NCI-H1930 (cell line): Measurements from ENCODE around the gene TMEM108.

Experiments
- DNase-seq, 2 experiments: peaks; one replicate each; lab custom pipeline; 2025; lab: John Stamatoyannopoulos, UW

Gene TMEM108

GRCh38 chr3:133054586-133054985 is 16.4 kb downstream of the TMEM108 start:
- no peak for DNase-seq

- DNase-seq, result no peak
Observed at GRCh38 chr3:133055339-133055738, 17.1 kb downstream of the TMEM108 start.

DNA sequence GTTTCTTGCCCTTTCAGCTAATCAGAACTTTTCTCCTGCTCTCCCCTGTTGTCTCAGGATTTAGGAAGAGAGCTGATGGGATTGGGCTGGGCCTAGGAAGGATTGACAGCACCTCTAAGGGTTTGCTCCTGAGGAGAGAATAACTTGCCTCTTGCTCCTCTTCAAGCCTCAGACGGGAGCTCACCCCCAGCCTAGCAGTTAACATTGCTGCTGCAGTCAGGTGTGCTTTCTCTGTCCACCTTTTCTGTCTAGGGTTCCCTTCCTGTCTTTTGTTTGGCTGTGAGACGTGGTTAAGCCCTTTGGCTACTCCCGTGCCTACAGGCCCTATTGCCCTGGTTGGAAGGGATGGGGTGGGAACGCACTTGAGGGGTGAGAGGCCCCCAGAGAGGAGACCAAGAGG is 20.1 kb downstream of the TMEM108 start:
- no peak for DNase-seq

DNA sequence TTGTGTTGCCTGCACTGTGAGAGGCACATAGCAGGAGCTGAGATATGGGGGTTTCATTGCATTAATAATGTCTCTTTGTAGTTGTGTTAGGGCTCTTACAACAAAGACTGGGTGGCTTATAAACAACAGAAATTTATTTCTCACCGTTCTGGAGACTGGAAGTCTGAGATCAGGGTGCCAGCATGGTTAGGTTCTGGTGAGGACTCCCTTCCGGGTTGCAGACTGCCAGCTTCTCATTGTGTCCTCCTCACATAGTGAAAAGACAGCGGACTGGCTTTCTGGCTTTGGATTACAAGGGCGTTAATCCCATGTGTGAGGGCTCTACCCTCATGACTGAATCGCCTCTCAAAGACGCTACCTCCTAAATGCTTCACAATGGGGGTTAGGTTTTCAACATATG is 20.6 kb downstream of the TMEM108 start:
- no peak for DNase-seq

DNA sequence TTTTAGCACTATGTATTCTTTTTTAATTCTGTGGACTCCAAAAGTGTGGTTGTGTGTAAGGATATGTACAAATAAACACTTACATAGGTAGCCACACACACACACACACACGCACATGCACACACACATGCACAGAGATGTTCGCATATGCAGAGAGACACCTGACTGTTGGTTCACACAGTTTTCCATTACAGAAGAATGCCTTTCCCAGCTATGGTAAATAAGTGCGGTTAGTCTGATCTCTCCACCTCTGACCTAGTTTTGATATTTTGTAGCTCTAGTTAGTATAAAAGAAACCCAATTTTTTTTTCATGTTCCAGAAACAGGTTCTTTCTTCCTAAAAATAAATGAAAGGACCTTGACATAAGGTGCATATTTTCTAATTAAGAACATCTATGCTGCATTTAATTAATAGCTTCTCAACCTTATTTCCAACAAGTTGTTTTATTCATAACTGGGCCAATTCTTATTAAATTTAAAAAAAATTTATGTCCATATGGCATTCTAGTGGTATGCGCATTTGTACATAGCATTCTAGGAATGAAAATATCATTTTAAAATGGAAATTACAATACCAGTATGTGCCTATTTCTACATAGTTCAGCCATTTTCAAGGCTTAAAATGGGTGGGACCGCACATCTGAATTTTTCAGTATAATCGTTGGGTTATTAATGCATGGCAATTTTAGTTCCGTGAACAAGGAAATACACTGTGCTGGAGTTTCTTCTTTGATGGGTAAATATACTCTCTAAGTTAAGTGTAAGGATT is 27.2 kb downstream of the TMEM108 start:
- DNase-seq, result no peak

DNA sequence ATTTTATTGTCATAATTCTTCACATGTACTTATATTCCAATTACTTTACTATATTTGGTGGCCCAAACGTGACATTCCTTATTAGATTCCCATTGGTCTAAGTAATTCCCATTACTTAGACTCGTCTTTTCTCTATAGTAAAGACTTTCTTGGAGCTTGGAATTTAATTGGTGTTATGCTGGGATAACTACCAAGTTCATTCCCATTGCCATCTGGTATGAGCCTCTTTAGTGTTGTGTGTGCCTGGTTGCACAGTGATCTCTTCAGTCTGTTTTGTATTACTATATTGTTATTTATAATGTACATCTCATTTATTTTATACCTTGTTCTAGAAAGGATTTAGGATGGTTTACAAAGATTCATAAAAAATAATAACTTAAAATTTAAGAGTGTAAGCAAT is 27.8 kb downstream of the TMEM108 start:
- DNase-seq, result no peak

- no peak for DNase-seq
Observed at GRCh38 chr3:133069556-133070286, 31.5 kb downstream of the TMEM108 start.

GRCh38 chr3:133074977-133075376 is 36.8 kb downstream of the TMEM108 start:
- no peak for DNase-seq

- DNase-seq, result no peak
Observed at GRCh38 chr3:133077688-133078087, 39.5 kb downstream of the TMEM108 start.

DNA sequence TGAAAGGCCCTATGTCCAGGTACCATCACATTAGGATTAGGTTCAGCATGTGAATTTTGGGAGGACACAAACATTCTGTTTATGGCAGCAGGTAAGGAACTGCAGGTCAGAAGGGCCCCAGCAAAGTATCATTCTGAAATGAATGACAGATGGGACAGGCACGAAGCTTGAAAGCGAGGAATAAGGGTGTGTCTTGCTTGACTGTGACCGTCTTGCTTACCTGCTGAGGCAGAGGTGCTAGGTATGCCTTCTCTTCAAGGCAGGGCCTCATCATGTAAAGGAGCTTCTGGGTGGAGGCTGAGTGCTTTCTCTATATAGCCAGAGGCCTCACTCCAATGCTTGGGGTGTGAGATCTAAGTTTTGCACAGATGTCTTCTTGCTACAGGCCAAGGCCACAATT is 41.4 kb downstream of the TMEM108 start:
- no peak for DNase-seq

- DNase-seq, result no peak
Observed at GRCh38 chr3:133081016-133081415, 42.8 kb downstream of the TMEM108 start.

GRCh38 chr3:133083395-133083794 is 45.2 kb downstream of the TMEM108 start:
- DNase-seq, result no peak

- no peak for DNase-seq
Observed at GRCh38 chr3:133089906-133090485, 51.8 kb downstream of the TMEM108 start.

DNA sequence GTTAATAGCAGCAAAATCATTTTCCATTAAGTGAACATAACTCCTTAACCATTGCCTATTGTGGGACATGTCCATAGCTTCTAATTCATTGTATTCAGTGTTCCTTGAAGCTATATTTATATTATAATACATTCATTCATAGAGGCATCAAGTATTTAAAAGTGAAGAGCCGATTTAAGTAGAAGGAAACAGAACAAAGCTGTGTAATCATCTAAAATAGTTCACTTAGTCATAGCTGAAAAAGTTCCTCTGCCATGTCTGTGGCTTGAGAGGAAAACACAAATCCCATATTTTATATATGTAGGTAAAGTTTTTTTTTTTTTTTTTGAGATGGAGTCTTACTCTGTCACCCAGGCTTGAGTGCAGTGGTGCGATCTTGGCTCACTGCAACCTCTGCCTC is 54.5 kb downstream of the TMEM108 start:
- no peak for DNase-seq

GRCh38 chr3:133093366-133093765 is 55.2 kb downstream of the TMEM108 start:
- no peak for DNase-seq

- no peak for DNase-seq
Observed at GRCh38 chr3:133096900-133097613, 58.9 kb downstream of the TMEM108 start.

DNA sequence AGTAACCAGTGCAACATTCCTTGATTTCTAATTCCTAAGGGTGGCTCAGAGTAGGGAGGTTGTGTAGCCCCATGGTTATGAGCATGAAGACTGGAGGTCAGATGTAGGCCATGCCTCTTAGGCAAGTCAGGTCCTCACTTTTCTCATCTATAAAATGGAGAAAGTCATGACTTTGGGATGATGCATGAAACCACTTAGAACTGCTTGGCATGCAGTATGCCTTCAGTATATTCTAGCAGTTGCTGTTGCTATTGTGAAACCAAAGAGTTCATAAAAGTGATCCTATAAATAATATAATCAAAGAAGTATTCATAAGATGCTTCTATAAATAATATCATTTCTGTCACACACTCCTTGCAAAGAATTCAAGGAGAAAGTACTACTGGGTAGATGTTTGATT is 65.5 kb downstream of the TMEM108 start:
- no peak for DNase-seq

DNA sequence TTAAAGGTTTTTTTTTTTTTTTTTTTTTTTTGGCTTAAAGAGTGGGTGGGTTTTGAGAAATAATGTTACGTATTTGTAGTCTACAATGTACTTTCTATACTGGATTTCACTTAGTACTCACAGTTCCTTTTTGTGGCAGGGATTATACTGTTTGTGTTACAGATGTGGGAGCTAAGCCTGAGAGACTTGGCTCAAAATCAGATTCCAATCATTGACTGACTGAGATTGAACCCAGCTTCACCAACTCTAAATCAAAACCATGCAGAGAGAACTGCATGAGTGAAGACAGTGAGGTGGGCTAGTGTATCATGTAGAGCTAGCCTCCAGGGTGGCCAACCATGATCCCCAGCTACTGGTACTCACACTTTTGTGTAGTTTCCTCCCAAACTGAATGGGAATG is 68.0 kb downstream of the TMEM108 start:
- DNase-seq, result no peak

GRCh38 chr3:133112666-133113065 is 74.5 kb downstream of the TMEM108 start:
- DNase-seq, result no peak

- no peak for DNase-seq
Observed at GRCh38 chr3:133113526-133113925, 75.3 kb downstream of the TMEM108 start.

DNA sequence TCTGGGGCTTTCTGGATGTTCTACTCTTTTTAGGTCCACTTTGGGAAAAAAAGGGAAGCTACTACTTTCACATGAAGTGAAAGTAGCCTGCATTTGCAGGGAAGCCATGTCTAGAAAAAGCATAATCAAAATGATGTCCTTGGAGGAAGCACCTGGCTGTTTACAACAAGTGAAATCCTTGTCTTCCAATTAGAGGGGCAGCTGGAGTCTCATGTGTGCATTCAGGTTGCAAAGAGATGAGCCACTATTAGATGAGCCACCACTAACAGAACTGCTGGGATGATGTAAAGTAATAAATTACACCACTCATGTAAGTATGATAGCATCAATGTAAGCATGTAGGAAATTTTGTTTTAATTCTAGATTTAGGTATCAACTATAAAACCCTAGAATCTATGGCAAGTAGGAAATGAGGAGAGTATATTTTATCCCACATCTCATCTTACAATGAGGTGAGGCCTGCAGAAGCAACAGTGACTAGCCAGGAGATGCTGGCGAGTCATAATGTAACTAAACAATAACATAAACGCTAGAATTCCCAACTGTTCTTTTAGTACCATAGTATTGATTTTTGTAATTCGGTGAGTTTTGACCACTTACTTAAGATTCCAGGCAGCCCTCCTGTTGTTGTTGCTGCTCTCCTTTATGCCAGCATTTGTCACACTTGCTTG is 75.9 kb downstream of the TMEM108 start:
- peak in 1 of 2 experiments; percentile 48 for DNase-seq

DNA sequence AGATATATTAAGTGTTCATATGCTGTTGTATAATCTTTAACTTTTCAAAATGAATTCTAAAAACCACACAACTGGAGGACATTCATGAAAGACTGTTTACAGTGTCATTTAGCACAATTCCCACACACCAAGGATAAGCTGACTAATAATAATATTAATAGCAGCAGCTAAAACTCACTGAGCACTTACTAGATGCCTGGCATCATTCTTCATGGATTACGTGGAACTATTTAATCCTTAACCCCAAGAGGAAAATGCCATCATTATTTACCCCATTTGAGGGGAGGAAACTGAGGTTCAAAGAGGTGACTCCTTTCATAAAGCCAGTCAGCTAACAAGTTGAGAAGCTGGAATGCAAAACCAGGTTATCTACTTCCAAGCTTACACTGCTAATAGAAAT is 77.0 kb downstream of the TMEM108 start:
- no peak for DNase-seq
